NB4 (cell line): ENCODE results near the gene LCE1C.

Experiments
- DNase-seq: peaks from one replicate; pipeline ENCODE4 v3.0.0; 2010; ENCODE audit warnings: low read depth
- H3K4me3 ChIP-seq: one replicate; pipeline ENCODE4 v1.5.1; 2011; ENCODE audit warnings: mild to moderate bottlenecking, low read depth, low read length, moderate library complexity
- MAX ChIP-seq: IDR thresholded peaks from 2 replicates; pipeline ENCODE4 v1.6.1; 2011; ENCODE audit warnings: low read depth, low read length
- MYC ChIP-seq: IDR thresholded peaks from 2 replicates; pipeline ENCODE4 v1.6.1; 2011; ENCODE audit warnings: low read depth, low read length
- POLR2A ChIP-seq: IDR thresholded peaks from 2 replicates; pipeline ENCODE4 v1.6.1; 2011; ENCODE audit warnings: mild to moderate bottlenecking; ENCODE audit not compliant: insufficient read length; ENCODE audit errors: extremely low read depth
- TF ChIP-seq, protein P1 (sequence below): IDR thresholded peaks from one replicate; pipeline ENCODE4 v1.5.1; 2012; ENCODE audit warnings: low read depth, low read length

The LCE1C gene

DNA sequence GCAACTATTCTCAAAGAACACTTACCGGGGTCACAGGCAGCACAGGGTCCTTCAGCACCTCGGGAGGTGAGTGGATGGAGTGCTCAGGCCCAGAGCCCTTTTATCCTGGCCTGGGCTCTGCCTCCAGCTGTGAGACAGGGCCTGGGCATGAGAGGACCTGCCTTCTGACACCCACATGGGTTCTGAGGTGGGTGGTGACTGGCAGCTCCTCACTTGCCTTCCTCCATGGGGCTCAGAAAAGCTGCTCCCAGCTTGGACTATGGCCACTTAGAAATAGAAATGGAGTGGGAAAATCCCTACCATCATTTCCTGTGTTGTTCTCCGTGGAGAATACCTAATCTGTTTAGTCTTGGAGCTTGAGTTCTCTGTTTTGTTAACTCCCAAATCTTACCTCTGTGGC is at the start of gene LCE1C:
LCE1C (minus strand) TSS at position 76 of the 400 bp plus-strand sequence. CDS start 1,173 bp downstream, outside the sequence.
- TF ChIP-seq MYC, result no peak
- TF ChIP-seq MAX, result no peak
- TF ChIP-seq POLR2A, result no peak
- TF ChIP-seq, protein P1, sequence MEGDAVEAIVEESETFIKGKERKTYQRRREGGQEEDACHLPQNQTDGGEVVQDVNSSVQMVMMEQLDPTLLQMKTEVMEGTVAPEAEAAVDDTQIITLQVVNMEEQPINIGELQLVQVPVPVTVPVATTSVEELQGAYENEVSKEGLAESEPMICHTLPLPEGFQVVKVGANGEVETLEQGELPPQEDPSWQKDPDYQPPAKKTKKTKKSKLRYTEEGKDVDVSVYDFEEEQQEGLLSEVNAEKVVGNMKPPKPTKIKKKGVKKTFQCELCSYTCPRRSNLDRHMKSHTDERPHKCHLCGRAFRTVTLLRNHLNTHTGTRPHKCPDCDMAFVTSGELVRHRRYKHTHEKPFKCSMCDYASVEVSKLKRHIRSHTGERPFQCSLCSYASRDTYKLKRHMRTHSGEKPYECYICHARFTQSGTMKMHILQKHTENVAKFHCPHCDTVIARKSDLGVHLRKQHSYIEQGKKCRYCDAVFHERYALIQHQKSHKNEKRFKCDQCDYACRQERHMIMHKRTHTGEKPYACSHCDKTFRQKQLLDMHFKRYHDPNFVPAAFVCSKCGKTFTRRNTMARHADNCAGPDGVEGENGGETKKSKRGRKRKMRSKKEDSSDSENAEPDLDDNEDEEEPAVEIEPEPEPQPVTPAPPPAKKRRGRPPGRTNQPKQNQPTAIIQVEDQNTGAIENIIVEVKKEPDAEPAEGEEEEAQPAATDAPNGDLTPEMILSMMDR, result no peak
- DNase-seq, result no peak
- no peak within 1 kb of the TSS for H3K4me3 ChIP-seq

DNA sequence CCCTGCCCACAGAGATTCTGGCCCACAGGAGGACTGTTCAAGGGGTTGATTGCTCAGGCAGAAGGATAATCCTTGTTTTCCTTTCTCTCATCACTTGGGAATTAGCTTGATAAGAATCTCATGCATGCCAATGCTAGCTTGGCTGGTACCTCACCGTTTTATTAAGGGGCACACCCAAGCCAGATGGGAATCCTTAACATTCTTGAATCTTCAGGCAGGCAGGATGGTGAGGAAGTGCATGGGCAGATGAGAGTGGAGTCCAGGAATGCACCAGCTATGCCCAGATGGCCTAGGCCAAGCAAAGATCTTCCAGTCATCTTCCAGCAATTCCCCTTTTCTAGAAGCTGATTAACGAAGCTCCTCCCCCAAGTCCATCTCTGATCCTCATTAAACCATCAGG is 49.2 kb upstream of the LCE1C start:
- no peak for DNase-seq
- no peak for TF ChIP-seq MAX
- TF ChIP-seq POLR2A, result no peak
- no peak for TF ChIP-seq MYC
- TF ChIP-seq, protein P1, result no peak
- no peak overlapping the region for H3K4me3 ChIP-seq

DNA sequence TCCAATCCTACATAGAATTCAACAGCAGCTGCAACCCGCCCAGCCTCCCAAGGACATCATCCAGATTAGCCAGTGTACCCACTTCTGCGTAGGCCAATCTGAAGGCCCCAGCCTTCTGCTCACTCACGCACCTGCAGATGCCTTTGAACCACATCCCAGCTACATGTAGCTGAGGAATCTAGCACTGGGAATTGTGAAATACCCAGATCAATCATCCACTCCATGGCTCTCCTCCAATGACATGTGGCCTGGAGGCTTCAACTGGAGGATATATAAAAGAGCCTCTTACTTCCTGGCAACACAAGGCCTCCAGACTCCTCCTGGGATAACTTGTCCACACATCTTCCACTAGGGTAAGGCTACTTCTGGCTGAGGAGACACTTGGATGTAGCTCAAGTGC is 36.1 kb upstream of the LCE1C start, which contains the start of gene LCE6A:
LCE6A (plus strand) TSS at position 301 of the 400 bp plus-strand sequence. CDS start 665 bp downstream, outside the sequence.
- H3K4me3 ChIP-seq, result no peak within 1 kb of the TSS
- DNase-seq, result no peak
- TF ChIP-seq, protein P1, result no peak
- TF ChIP-seq MYC (no peak), POLR2A (no peak), MAX (no peak)

DNA sequence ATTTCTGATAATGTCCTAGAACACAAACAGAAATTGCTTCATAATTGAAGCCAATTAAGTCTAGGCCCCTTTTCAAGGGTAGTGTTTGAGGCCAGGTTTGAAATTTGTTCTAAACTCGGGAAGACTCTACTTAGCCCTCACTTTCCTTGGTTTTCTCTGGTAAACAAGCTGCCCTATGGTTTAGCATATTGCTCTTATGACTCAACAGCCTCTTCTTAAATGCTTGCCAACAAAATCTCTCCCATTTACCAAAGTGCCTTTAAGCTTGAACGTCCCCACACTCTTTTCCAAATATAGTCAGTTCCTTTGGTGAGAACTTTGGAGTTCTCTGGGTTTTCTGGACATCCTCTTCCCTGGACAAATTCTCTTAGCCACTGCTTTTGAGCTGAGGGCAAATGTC is 30.4 kb upstream of the LCE1C start:
- DNase-seq, result no peak
- H3K4me3 ChIP-seq, result no peak overlapping the region
- TF ChIP-seq, protein P1, result no peak
- no peak for TF ChIP-seq MYC
- TF ChIP-seq MAX, result no peak
- TF ChIP-seq POLR2A, result no peak

- no peak within 1 kb of the TSS for H3K4me3 ChIP-seq
- TF ChIP-seq POLR2A (no peak), MYC (no peak), MAX (no peak)
- TF ChIP-seq, protein P1, result no peak
- no peak for DNase-seq
Measured at GRCh38 chr1:152827173-152827572, 20.7 kb upstream of the LCE1C start, which contains the start of gene LCE1A. LCE1A (plus strand) TSS chr1:152827473; CDS start chr1:152827473, 0 bp downstream.
